Activated CD4-positive, alpha-beta memory T cell treated with anti-CD3 and anti-CD28 coated beads for 36 hours (primary cell): ENCODE results near the gene FBXO40. TPM values are rescaled to one million over a fixed set of nuclear protein-coding genes. Genes with fewer than 3 reads are reported as not detected.

Source experiments
- CTCF ChIA-PET: fragments of 350-600 bp; sonication (Branson Sonifier 250); formaldehyde crosslinking; loops from one replicate; lab custom pipeline; 2021; ENCODE audit warnings: antibody characterized with exemption, inconsistent platforms; lab: Charles Lee
- POLR2A ChIA-PET: fragments of 350-600 bp; sonication (Branson Sonifier 250); formaldehyde crosslinking; loops from one replicate; lab custom pipeline; 2021; ENCODE audit warnings: antibody characterized with exemption; lab: Charles Lee
- DNase-seq: peaks from one replicate; pipeline ENCODE4 v3.0.0-alpha.2; 2020
- H3K27ac Mint-ChIP-seq: one replicate; pipeline ENCODE4 v1.8.0; 2021; ENCODE audit warnings: mixed read lengths
- H3K27me3 Mint-ChIP-seq: one replicate; pipeline ENCODE4 v1.8.0; 2021; ENCODE audit warnings: mixed read lengths
- H3K36me3 Mint-ChIP-seq: one replicate; pipeline ENCODE4 v1.8.0; 2021; ENCODE audit warnings: mixed read lengths
- H3K4me1 Mint-ChIP-seq: one replicate; pipeline ENCODE4 v1.8.0; 2021; ENCODE audit warnings: low read depth, mixed read lengths
- H3K4me3 Mint-ChIP-seq: one replicate; pipeline ENCODE4 v1.8.0; 2021; ENCODE audit warnings: mild to moderate bottlenecking, mixed read lengths
- H3K9me3 Mint-ChIP-seq: one replicate; pipeline ENCODE4 v1.8.0; 2021; ENCODE audit warnings: mixed read lengths
- intact Hi-C: fragments of 100-400 bp; cut with micrococcal nuclease; formaldehyde crosslinking; loops from one replicate; pipeline ENCODE4 v1.15.1; 2023
- total RNA-seq, 2 experiments: library from RNA; stranded (reverse); gene quantifications; one replicate each; pipeline ENCODE4 v1.2.3, GENCODE V29; 2021

The FBXO40 gene
- total RNA-seq, 2 experiments from 2014 or later: not detected

DNA sequence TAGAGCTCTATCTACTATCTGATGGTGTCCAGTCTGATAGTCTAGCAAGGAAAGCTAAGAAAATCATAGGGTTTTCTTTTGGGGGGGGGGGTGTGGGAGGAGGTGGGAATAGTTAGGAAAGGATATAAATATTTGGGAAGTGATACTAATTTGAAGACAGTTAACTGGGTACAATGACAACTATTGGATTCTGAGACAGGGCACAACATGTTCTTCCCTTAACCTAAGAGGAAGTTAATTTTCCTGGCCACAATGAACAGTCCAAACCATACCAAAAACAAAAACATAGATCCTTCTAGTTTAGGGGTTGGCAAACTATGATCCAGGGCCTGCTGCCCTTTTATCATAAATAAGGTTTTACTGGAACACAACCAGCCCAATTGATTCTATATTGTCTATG is 77.5 kb downstream of the FBXO40 start:
- Mint-ChIP-seq H3K4me3 (no peak overlapping the region), H3K36me3 (peaks cover 27% of the 10 kb centered on the region), H3K4me1 (no peaks in the 10 kb centered on the region), H3K9me3 (no peaks in the 10 kb centered on the region), H3K27ac (no peak overlapping the region), H3K27me3 (no peaks in the 10 kb centered on the region)
- intact Hi-C loops: no loop called here
- CTCF ChIA-PET: interaction anchor here (0.6 kb wide), 1 partner anchor 15 kb away, joined by 3 read pairs; no protein-coding TSS in a partner anchor
- no peak for DNase-seq
- POLR2A ChIA-PET: no interaction called here

DNA sequence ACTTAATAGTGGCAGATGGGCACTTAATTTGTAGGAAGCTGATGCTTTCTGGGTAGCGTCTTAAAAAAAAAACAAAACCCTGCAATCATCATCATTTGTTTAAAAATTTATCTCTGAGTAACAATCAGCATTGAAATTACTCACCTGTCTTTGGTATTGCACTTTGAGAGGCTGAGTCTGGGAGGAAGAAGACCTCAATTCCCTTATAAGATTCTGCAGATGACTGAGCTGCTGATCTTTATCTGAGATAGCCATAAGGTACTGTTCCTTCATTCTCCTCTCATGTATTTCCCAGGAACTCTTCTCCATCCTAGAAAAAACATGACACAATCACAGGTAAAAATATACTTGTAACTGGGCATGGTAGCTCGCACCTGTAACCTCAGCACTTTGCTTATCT is 84.0 kb downstream of the FBXO40 start:
- Mint-ChIP-seq H3K27me3 (no peaks in the 10 kb centered on the region), H3K27ac (no peak overlapping the region), H3K4me3 (no peak overlapping the region), H3K36me3 (peaks cover 45% of the 10 kb centered on the region), H3K4me1 (no peaks in the 10 kb centered on the region), H3K9me3 (no peaks in the 10 kb centered on the region)
- POLR2A ChIA-PET: interaction anchor here (1.4 kb wide), 1 partner anchor 17 kb away, joined by 5 read pairs; the partner anchor contains the start of gene HCLS1
- CTCF ChIA-PET: no interaction called here
- DNase-seq: no peak
- intact Hi-C loops: no loop called here

Other genes with a start within 250 kb of the FBXO40 start
- gene POLQ, start 47.4 kb upstream of the FBXO40 start, total RNA-seq: 10 to 100 TPM; 23.9 to 25.1 TPM
- not detected for gene ARGFX, start 25.4 kb upstream of the FBXO40 start, total RNA-seq
- gene HCLS1, start 67.5 kb downstream of the FBXO40 start, total RNA-seq: 100 to 1,000 TPM; 249 to 251 TPM
- 10 to 100 TPM; 22.7 to 26.0 TPM for gene GOLGB1, start 156.4 kb downstream of the FBXO40 start, total RNA-seq
- 10 to 100 TPM; 36.8 to 37.3 TPM for gene IQCB1, start 241.7 kb downstream of the FBXO40 start, total RNA-seq
- 10 to 100 TPM; 14.4 to 14.8 TPM for gene EAF2, start 241.8 kb downstream of the FBXO40 start, total RNA-seq